GM18951 (cell line): ENCODE measurements around the gene ZBTB38.

Experiments used
- POLR2A ChIP-seq: IDR thresholded peaks from 4 replicates; pipeline ENCODE4 v1.6.1; 2011; ENCODE audit warnings: mild to moderate bottlenecking; ENCODE audit not compliant: insufficient read length, insufficient read depth; ENCODE audit errors: extremely low read depth
- in situ Hi-C: fragments of 300-500 bp; cut with MboI; formaldehyde crosslinking; loops from one replicate; pipeline ENCODE4 v1.12.0; 2022; ENCODE audit warnings: low sequenced_read_pairs, mixed read lengths, inconsistent platforms; ENCODE audit not compliant: unreplicated experiment

ZBTB38 gene

GRCh38 chr3:141403576-141403975 lies 35.3 kb downstream of the ZBTB38 start:
- no peak for TF ChIP-seq POLR2A
- in situ Hi-C loops, result no loop called here

GRCh38 chr3:141405025-141405424 lies 36.7 kb downstream of the ZBTB38 start:
- no peak for TF ChIP-seq POLR2A
- in situ Hi-C loops, result no loop called here

DNA sequence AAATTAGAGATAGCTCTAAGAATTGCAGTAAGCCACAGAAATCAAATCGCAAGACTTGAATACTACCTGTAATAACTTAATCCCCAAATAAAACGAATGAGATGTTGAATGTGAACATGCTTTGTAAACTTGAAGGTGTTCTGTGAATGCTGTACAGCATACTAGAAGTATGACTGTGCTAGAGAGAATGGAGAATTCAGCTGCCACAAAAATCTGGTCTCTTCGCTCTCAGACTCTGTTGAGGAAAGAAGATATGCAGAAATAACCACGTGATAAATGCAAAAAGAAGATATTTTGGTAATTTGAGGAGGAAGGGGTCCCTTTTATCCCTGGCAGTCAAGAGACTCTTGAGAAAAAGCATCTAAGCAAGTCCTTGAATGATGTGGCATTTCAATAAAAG lies 37.3 kb downstream of the ZBTB38 start:
- in situ Hi-C loops, result no loop called here
- TF ChIP-seq POLR2A, result no peak

GRCh38 chr3:141406265-141406664 lies 38.0 kb downstream of the ZBTB38 start:
- TF ChIP-seq POLR2A, result no peak
- in situ Hi-C loops, result no loop called here

DNA sequence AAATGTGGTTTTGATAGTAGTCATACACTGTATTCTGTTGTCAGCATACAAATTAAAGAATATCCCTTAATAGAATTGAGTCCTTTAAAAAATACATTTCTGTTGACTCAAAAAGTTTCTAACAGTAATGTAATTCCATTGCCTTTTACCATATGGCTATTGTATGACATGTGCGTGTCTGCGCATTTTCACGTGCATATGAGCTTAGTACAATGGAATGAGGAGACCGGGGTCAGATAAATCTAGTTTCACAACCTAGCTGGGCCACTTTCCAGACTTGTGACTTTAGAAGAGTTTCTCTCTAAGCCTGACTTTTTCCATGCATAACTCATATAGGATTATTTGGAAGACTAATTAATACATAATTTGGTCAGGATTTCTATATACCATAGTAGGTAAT lies 38.7 kb downstream of the ZBTB38 start:
- no peak for TF ChIP-seq POLR2A
- in situ Hi-C loops, result no loop called here

DNA sequence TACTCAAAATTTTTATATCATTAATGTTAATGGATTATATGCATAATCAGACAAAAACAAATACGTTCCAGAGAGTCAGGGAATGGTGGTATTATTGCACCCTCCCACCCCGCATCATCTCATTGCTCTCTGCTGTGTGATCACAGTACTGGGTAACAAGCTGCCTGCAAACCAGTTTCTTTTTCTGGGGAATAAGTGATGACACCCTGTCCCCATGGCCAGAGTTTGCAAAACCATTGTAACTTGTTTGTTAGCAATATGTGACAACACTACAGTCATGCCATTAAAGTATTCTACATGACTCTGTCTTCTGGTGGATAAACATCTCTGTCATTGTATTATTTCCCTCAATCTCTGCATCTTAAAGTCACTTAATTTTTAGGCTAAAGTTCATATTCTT lies 39.5 kb downstream of the ZBTB38 start:
- in situ Hi-C loops, result no loop called here

GRCh38 chr3:141408596-141408995 lies 40.3 kb downstream of the ZBTB38 start:
- TF ChIP-seq POLR2A, result no peak
- in situ Hi-C loops, result no loop called here

More for the DNA sequence above, 39.5 kb downstream of the ZBTB38 start:
- TF ChIP-seq POLR2A, result no peak

GRCh38 chr3:141409940-141410241 lies 41.6 kb downstream of the ZBTB38 start:
- in situ Hi-C loops, result no loop called here
- no peak for TF ChIP-seq POLR2A

GRCh38 chr3:141410408-141410807 lies 42.1 kb downstream of the ZBTB38 start:
- TF ChIP-seq POLR2A, result no peak
- in situ Hi-C loops, result no loop called here

- no peak for TF ChIP-seq POLR2A
- in situ Hi-C loops, result no loop called here
Measured at GRCh38 chr3:141410846-141411245, 42.5 kb downstream of the ZBTB38 start.

DNA sequence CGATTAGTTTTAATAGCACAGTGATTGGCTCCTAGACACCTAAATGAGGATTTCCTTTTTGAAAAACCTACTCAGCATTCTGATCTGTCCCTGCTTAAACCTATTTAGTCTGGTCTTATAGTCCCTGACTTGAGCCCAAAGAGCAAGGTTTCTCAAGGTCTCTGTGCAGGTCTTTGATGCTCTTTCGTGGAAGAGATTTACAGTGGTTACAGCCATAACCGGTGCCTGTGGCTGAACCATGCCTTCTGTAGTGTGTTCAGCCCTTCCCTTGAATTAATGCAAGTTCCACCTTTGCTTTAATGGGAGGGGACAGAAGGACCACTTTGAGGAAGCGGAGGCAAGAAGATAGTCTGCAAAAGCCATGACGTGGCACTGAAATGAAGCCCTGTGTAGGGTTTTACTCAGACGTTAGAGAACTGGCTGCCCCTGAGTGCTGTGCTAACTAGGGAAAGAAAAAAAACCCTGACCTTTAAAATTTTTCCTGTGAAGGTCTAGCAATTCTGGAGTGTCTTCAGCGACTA lies 43.0 kb downstream of the ZBTB38 start:
- no peak for TF ChIP-seq POLR2A
- in situ Hi-C loops, result no loop called here

DNA sequence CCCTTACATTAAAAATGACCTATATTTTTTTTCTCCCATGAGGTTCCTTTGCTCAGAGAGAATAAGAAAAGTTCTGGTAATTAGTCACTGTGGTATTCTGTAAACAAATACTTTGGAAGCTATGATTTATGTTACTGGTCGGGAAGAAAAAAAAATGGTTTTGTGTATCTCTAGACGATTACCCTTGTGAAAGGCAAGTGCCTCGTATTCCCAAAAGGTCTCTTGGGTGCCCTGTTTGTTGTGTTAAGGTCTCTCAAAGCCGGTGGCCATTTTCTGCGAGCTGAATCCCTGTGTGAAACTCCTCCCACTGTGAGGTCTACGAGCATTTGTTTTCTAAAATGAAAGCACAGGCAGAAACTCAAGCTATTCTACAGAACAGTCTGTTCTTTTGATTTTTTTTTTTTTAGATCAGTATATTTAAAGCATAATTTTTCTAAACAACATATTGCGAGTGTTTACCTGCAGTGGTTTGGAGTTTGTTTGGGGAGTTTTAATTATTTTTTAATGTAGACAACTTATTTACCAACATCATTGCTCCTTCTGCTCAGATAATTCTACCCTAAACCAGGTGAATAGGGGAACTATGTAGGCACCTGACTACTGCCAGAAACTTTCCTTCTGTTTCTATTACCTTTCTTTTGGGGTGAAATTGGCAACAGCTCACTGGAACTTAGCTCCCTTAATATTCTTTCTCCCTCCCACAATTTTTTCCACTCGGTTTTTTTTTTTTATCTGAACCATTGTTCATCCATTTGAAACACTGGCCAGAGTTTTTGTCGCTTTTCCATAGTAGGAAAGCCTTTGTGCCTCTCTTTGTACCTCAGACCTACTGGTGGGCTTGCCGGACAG lies 44.0 kb downstream of the ZBTB38 start:
- in situ Hi-C loops, result no loop called here
- no peak for TF ChIP-seq POLR2A

GRCh38 chr3:141412936-141413354 lies 44.6 kb downstream of the ZBTB38 start:
- no peak for TF ChIP-seq POLR2A
- in situ Hi-C loops, result no loop called here

DNA sequence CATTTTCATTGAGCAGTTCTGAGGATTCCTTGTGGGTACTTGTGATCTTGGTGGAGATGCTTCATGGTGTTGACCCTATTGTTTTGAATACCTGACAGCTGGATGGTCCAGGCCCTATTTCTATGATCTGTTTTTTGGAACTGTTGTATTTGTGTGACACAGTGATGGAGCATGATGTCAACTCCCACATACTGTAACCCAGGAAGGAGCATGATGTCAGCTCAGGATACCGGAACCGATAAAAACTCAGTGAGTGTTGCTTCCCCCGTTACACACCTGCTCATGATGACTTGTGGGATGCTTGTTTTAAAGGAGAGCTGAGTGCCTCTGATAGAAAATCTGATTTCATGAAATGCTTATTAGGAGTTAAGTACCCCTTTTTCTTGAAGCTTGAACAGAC lies 45.1 kb downstream of the ZBTB38 start:
- TF ChIP-seq POLR2A, result no peak
- in situ Hi-C loops, result no loop called here
